ENCODE data around the gene C13orf46.
"Not testable (repeated sequence)": the region's sequence is repeated elsewhere in the genome, so short reads cannot be mapped to it uniquely, and the experiment has no call there.

The C13orf46 gene

DNA sequence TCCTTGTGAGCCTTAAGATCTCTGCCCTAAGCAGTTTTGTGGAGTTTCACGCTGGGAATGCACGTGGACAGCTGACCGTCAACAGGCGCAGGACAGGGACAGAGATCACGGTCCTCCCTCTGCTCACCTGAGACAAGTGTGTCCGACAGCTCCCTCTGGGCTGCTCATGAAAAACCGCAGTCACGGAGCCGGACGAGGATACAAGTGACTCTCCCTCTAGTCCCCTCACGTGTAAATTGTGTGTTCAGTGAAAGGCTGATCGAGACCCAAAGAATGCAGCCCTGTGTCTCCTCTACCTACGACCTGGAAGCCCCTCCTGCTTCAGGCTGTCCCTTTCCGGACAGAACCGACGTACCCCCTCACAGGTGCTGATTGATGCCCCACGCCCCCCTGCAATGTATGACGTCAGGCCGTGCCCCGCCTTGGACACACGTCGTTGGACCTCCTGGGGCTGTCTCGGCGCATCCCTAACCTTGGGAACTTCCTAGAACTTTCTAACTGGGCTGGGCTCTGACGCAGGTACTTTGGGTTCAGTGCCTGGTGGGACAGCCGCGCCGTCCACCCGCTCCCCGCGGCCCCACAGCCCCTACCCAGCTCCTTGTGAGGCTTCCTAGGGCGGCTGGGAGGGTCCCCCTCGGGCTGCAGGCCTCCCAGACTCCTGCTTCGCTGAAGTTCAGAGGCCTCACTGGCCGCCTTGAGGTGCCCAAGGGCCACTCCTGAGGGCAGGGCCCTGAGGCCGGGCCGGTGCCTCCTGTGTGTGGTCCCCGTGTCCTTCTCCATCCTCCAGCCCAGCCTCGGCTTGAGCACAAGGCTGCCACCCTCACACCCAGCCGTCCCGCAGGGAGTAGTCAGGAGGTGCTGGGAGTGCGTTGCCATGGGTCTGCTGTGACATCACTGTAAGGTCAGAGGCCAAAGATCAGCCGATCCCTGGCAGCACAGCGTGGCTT is at the start of gene C13orf46:
C13orf46 (minus strand) TSS at position 859 of the 947 bp plus-strand sequence; CDS start at position 780, 79 bp downstream.
- DNase-seq (ENCODE audit: low read depth in 1 of 2, low spot score in 1 of 2): no peak

DNA sequence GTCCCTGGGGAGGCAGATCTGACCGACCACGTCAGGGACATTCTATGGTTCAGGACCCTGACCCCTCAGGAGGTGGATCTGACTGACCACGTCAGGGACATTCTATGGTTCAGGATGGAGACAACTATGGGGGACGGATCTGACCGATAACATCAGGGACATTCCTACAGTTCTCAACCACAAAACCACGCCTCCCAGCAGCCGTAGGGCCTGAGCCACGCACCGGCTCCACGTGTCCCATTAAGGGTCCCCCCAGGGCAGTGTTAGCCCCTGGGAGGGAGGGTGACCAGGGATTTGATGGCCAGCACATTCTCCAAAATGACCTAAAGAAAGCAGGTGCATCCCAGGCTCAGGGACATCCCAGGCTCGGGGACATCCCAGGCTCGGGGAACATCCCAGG is 49.0 kb upstream of the C13orf46 start:
- DNase-seq (ENCODE audit: low read depth in 1 of 2, low spot score in 1 of 2): no peak

DNA sequence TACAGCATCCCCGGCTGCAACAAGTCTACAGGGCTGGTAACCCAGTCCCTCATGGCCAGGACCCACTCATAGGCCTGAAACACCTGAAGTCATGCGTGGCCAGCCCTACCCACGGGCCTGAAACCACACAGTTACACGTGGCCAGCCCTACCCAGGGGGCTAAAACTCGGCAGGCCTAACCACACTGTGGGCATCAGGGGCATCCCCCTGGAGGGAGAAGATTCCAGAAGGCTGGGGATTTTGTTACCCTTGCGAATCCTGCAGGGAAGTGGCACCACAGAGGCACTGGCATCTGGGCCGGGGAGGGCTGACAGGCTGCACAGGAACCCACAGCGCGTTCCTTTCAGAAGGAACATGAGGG is 48.4 kb upstream of the C13orf46 start:
- DNase-seq (ENCODE audit: low read depth in 1 of 2, low spot score in 1 of 2): no peak

DNA sequence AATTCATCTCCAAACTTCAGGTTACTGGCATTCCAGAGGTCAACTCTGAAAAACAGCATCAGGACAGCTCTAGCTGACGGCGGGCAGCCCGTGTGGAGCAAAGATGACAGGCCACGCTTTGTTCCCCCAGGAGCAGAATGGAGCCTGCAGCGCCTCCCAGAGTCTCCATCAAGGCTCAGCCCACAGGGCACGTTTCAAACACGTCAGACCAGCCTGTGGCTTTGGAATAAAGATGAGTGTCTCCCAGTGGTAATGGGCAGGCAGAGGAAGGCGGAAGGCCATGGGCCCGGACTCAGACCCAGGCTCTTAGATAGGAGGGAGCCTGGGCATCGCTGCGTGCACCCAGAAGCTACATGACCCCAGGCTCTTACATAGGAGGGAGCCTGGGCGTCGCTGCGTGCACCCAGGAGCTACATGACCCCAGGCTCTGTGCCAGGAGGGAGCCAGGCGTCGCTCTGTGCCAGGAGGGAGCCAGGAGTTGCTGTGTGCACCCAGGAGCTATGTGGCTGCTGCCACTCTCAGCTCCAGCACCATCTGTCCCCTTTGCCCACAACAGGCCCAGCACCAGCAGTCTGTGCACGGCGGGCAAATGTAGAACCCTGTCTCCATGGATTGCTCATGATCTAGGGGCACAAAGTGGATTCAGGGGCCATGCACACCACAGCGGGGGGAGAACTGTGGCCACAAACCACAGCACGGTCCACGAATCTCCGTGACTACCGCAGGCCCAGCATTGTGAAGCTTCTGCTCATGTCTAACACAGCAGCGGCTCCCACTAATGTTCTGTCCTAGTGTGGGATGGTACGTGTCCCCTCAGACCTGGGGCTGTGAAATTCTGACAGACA is 47.8 kb upstream of the C13orf46 start:
- no peak for DNase-seq (ENCODE audit: low read depth in 1 of 2, low spot score in 1 of 2)

DNA sequence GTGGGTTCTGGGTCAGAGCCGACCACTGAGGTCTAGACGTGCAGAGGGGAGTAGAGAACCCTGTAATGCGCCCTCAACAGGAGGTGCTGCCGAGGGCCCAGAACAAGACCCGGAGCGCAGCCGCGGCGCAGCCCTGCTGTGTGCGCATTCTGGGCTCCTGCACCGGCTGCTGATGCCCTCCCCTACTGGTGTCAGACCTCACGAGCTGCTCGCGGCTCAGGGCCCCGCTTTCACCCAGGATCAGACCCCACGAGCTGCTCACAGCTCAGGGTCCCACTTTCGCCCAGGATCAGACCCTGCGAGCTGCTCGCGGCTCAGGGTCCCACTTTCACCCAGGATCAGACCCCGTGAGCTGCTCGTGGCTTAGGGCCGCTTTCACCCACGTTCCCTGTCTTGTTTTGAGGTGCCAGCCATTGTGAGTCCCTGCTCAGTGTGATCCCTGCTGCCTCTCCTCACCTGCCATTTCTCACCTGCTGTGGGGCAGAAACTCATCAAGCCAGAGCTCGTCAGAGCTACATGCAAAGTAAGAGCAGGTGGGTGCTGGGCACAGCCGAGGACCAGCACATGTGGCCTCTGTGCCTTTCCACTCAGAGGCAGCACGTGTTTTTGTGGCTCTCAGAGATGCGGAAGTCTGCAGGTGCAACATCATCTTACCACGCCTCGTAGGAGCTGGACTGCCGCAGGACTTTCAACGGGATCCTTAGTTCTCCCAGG is 47.0 kb upstream of the C13orf46 start:
- DNase-seq (ENCODE audit: low read depth in 1 of 2, low spot score in 1 of 2): no peak

DNA sequence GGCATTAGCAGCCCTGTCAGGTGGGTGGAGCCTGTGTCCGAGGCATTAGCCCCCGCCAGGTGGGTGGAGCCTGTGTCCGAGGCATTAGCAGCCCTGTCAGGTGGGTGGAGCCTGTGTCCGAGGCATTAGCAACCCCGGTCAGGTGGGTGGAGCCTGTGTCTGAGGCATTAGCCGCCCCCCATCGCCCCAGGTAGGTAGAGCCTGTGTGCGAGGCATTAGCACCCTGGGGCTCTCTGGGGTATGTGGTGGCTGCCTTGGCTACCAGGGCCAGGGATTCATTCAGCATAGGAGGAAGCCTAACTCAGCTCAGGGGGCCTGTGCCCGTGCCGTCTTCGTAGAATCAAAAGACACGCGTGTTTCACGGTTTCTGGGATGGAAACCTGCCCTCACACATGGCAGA is 46.3 kb upstream of the C13orf46 start:
- DNase-seq (ENCODE audit: low read depth in 1 of 2, low spot score in 1 of 2): not testable (repeated sequence)

DNA sequence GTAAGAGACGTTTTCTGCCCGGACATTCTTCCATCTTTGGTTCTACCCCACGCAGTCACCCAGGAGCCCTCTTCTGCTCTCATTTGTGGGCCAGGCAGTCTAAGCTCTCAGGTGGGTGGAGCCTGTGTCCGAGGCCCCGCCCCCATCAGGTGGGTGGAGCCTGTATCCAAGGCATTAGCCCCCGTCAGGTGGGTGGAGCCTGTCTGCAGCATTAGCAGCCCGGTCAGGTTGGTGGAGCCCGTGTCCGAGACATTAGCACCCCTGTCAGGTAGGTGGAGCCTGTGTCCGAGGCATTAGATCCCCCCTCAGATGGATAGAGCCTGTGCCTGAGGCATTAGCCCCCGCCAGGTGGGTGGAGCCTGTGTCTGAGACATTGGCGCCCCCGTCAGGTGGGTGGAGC is 45.5 kb upstream of the C13orf46 start:
- peak in 1 of 2 donors; percentile 42 for DNase-seq (ENCODE audit: low read depth in 1 of 2, low spot score in 1 of 2)

DNA sequence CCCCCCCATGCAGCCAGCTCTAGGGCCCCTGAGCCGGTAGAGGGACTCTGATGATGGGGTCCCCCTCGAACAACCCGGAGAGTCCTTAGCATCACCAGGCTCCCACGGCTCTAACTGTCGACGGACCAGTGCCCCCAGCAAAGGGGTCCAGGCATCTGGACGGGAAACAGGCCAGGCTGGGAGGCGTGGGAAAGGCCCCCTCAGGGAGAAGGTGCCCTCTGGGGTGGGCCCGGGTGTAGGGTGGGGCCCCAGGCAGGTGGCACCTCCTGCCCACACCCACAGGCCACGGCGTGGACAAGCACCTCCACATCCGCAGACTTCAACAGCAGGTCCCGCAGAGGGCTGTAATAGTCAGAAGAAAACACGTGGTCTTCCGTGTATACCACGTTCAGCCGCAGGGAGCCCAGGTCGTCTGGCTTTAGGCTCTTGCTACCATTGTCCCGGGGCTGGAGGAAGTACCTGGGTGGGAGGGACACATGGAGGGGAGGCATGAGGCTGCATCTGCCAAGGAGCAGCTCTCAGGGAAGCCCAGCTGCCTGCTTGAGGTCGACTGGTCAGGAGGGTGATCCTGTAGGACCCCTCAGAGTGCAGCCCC is 44.7 kb upstream of the C13orf46 start:
- DNase-seq (ENCODE audit: low read depth in 1 of 2, low spot score in 1 of 2): no peak

DNA sequence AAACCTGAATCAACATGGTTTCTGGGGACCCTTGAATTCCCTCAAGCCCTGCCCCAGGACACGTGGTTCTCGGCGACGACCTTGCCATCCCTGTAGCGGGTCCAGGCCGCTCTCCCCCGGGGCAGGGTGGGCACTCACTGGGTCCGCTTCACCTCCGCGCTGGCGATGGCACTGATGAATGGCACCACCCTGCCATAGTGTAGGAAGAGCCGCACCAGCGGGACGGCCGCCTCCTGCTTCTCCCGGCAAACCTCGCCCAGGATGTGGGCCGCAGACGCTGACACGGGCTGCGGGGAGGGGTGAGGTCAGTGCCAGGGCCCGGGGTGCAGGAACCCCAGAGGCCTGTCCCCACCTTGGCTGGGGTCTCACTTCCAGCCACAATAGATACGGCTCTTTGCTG is 44.1 kb upstream of the C13orf46 start:
- no peak for DNase-seq (ENCODE audit: low read depth in 1 of 2, low spot score in 1 of 2)

DNA sequence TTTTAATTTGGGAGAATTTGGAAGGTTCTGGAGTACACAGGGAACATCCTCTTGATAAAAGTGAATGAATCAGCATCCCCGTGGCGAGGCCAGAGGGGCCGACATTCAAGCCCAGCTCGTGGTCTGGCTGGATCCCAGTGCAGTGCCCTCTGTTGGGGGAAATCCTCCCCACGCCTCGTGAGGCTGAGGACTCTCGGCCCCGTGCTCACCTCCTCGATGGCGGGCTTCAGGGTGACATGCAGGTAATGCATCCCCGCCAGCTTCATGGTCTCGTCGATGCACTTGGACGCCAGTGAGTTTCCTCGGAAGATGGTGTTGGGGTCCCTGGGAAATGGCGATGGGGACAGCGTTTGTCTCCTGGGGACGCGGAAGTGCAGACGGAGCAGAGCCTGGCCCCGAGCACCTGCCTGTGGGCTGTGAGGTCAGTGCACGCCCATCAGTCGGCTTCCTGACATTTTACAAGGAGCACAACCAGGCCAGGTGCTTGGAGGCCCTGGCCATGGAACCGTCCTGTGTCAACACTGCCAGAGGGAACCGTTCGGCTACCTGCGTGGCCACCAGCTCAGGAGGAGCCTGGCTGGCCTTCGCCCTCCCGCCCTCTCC is 43.3 kb upstream of the C13orf46 start:
- DNase-seq (ENCODE audit: low read depth in 1 of 2, low spot score in 1 of 2): no peak

DNA sequence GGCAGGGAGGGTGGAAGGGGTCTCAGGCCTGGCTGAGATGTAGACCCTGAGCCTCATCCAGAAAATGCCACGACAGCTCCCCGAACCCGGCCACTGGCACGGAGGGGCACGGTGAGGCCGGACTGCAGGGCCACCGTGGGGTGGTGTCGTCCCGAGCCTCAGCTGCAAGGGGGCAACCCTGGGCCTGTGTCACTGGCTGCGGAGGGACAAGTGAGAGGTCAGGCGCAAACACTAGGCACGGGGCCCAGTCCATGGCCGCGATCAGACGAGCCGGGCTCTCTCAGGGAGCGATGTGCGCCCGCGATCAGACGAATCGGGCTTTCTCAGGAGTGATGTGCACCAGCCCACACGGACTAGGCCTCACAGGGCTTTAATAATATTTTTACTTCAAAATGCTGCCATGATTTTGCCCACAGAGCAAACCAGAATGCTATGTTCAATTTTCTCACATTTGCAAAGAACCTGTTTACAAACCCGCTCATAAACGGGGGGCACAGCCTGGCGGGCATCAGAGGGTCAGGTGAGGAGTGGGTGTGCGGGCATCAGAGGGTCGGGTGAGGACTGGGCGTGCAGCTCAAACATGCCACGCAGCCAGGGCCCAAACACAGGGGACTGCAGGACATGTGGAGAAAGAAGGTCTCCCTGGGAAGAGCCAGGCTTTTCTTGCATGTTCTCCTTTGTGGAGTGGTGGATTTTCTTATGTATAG is 42.6 kb upstream of the C13orf46 start:
- no peak for DNase-seq (ENCODE audit: low read depth in 1 of 2, low spot score in 1 of 2)

DNA sequence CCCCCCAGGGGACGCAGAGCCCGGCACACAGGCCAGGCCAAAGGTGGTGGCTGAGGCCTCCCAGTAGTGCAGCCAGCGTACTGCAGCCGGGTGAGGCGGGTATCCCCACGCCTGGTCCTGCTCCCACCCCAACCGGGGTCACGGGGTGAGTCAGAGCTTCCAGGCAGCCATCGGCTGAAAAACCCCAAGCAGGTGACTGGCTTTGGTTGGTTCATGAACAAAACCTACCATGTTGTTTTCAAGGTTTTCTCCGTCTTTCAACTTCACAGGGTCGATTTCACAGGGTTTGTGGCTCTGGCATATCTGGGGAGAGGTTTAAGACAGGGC is 42.1 kb upstream of the C13orf46 start:
- DNase-seq (ENCODE audit: low read depth in 1 of 2, low spot score in 1 of 2): no peak

DNA sequence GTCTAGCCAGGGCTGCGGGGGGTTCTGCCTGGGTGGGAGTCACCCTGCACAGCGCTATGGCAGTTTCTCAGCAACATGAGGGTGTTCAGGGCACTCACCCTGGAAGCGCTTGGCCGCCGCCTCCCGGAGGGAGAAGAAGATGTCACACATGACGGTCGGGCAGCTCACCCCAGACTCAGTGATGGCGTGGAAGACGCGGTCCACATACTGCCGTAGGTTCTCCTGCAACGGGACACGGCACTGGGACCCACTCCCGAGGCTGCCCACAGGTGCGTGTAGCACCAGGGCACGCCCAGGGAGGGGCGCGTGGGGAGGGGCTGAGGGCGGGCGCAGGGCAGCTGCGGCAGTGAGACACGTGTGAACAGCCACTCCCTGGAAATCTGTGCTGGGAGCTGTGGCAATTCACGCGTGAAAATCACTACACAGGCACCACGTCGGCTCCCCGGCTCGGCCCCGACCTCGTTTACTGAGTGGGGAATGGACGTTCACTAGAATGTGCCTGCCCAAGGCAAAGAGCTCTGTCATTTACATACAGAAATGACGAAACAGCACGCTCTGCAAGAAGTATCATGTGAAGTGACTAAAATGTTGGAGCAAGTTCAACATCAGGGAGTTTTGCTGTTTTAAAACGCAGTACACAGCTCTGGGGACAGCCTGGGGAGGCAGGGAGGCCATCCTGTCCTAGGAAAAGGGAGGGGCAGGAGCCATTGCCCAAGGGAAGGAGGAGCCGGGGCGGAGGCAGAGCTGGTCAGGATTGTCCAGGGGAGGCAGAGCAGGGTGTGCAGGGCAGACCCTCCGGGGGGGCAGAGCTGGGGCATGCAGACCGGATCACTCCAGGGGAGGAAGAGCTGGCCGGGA is 41.5 kb upstream of the C13orf46 start:
- no peak for DNase-seq (ENCODE audit: low read depth in 1 of 2, low spot score in 1 of 2)

DNA sequence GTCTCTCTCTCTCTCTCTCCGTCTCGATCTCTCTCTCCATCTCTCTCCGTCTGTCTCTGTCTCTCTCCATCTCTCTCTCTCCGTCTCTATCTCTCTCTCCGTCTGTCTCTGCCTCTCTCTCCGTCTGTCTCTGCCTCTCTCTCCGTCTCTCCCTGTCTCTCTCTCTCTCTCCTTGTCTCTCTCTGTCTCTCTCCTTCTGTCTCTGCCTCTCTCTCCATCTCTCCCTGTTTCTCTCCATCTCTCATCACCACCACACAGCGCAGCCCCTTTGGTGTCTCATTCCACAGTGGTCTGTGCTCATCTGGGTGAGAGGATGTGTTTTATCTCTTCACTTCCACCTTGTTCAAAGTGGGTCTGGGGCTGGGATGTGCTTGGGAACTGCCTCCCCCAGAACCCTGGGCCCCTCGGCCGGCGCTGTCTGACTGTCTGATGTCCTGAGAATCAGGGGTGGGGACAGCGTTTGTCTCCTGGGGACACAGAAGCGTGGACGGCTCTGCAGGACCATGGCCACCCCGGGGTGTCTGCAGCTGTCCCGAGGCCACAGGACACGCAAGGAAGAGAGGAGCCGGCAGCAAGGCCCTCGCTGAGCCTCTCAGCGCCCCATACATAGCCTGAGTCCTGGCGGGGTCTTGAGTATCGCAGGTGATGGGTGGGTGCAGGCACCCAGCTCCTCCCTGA is 40.2 kb upstream of the C13orf46 start:
- no peak for DNase-seq (ENCODE audit: low read depth in 1 of 2, low spot score in 1 of 2)

DNA sequence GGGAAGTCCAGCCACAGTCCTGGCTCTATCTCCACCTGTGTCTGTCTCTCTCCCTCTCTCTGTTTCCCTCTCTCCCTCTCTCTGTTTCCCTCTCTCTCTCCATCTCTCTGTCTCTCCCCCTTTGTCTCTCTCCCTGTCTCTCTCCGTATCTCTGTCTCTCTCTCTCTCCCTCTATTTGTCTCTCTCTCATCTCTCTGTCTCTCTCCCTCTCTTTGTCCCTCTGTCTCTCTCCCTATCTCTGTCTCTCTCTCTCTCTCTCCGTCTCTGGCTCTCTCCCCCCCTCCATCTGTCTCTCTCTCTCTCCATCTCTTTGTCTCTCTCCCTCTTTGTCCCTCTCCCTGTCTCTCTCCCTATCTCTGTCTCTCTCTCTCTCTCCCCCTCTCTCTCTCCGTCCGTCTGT is 39.5 kb upstream of the C13orf46 start:
- DNase-seq (ENCODE audit: low read depth in 1 of 2, low spot score in 1 of 2): no peak

DNA sequence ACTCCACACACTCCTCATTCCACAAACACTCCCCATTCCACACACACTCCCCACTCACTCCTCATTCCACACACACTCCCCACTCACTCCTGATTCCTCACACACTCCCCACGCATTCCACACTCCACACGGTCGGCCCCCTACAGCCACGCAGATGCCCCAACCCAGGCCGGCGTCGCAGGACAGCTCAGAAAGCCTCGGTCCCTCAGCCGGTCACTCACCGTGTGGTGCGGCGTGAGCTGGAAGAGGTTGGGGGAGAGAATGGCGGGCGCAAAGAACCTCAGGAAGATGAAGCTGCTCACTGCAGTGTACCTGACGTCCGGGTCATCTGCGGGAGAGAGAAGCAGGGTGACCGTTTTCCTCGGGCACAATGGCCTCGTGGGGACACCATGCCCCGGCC is 39.0 kb upstream of the C13orf46 start:
- DNase-seq (ENCODE audit: low read depth in 1 of 2, low spot score in 1 of 2): no peak

DNA sequence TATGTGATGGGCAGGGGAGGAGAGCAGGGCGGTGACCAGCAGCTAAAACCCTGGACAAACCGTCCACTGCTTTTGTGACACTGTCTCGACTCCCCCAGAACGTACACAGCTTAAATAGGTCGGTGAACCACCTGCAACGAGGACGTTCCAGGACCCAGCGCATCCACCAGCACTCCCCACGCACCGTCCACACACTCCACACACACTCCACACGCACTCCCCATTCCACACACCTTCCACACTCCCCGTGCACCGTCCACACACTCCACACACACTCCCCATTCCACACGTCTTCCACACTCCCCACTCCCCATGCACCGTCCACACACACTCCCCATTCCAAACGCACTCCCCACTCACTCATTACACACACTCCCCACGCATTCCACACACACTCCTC is 38.3 kb upstream of the C13orf46 start:
- DNase-seq (ENCODE audit: low read depth in 1 of 2, low spot score in 1 of 2): no peak

DNA sequence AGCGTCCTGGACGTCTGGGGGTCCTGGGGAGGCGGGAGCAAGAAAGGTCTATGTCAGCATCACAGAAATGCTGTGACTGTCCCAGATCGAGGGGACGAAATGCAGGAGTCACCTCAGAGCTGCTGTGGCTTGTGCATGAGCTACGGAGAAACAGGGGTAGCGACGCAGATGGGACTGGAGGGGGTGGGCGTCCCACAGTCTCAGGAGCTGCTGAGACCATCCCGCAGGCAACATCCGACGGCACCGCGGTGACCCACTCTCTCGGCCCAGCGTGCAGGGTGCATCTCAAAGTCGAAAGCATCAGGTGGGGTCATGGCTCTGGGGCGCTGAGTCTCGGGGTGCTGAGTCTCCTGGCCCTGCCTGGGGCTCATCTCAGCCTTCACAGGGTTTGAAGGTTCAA is 37.4 kb upstream of the C13orf46 start:
- DNase-seq (ENCODE audit: low read depth in 1 of 2, low spot score in 1 of 2): no peak
